HEK293 (cell line): ENCODE measurements around the gene COPG2.
"Not testable (repeated sequence)": the region's sequence is repeated elsewhere in the genome, so short reads cannot be mapped to it uniquely, and the experiment has no call there.

ENCODE experiments used
- CTCF ChIA-PET: fragments of 350-600 bp; formaldehyde crosslinking; extraction: SDS; loops from one replicate; lab custom pipeline; 2021; ENCODE audit warnings: antibody characterized with exemption; lab: Yijun Ruan, JAX
- POLR2A ChIA-PET: fragments of 300-600 bp; formaldehyde crosslinking; extraction: SDS; loops from one replicate; lab custom pipeline; 2020; ENCODE audit warnings: antibody characterized with exemption, inconsistent platforms; lab: Yijun Ruan, JAX
- H3K27ac ChIP-seq: fragments of 200-500 bp; sonication (Bioruptor generic); 2 replicates; pipeline ENCODE4 v1.5.1; 2014; ENCODE audit warnings: low read depth, low read length, control low read depth, inconsistent platforms; ENCODE audit errors: extremely low read depth
- H3K36me3 ChIP-seq, 2 experiments: fragments of 200-500 bp in 1 of 2; sonication (Bioruptor generic) in 1 of 2; 1 replicate in 1 of 2; 2 replicates in 1 of 2; pipeline ENCODE4 v1.5.1; 2014 to 2017; ENCODE audit warnings: inconsistent platforms in 2 of 2, low read length in 2 of 2; ENCODE audit not compliant: control insufficient read depth in 2 of 2, insufficient read depth in 1 of 2
- H3K4me1 ChIP-seq: fragments of 200-500 bp; sonication (Bioruptor generic); 2 replicates; pipeline ENCODE4 v1.5.1; 2014; ENCODE audit warnings: mild to moderate bottlenecking, low read length, inconsistent platforms; ENCODE audit not compliant: control insufficient read depth, insufficient read depth
- H3K4me3 ChIP-seq: 2 replicates; pipeline ENCODE4 v1.5.1; 2011; ENCODE audit warnings: low read depth, mild to moderate bottlenecking, control low read depth, low read length, moderate library complexity
- H3K9me3 ChIP-seq: fragments of 200-500 bp; sonication (Bioruptor generic); 2 replicates; pipeline ENCODE4 v1.5.1; 2014; ENCODE audit warnings: low read depth, low read length, inconsistent platforms; ENCODE audit not compliant: control insufficient read depth, insufficient read depth
- IKZF3 ChIP-seq: fragments of 450-650 bp; IDR thresholded peaks from 2 replicates; pipeline ENCODE4 v1.5.0; 2018; ENCODE audit warnings: missing biosample characterization, mild to moderate bottlenecking, missing genetic modification characterization, moderate library complexity
- INSM2 ChIP-seq: fragments of 450-650 bp; formaldehyde crosslinking; IDR thresholded peaks from 2 replicates; pipeline ENCODE4 v1.5.1; 2016; ENCODE audit warnings: missing biosample characterization, missing genetic modification characterization
- PRDM6 ChIP-seq: fragments of 450-650 bp; formaldehyde crosslinking; IDR thresholded peaks from 2 replicates; pipeline ENCODE4 v1.5.1; 2017; ENCODE audit warnings: missing biosample characterization, missing genetic modification characterization
- ZNF146 ChIP-seq: fragments of 450-650 bp; formaldehyde crosslinking; IDR thresholded peaks from 2 replicates; pipeline ENCODE4 v1.5.1; 2016; ENCODE audit warnings: missing biosample characterization, missing genetic modification characterization
- ZNF155 ChIP-seq: fragments of 450-650 bp; formaldehyde crosslinking; IDR thresholded peaks from 2 replicates; pipeline ENCODE4 v1.5.1; 2016; ENCODE audit warnings: missing biosample characterization, missing genetic modification characterization
- ZNF48 ChIP-seq: fragments of 450-650 bp; formaldehyde crosslinking; IDR thresholded peaks from 2 replicates; pipeline ENCODE4 v1.5.1; 2016; ENCODE audit warnings: missing biosample characterization, missing genetic modification characterization
- ZNF514 ChIP-seq: fragments of 450-650 bp; formaldehyde crosslinking; IDR thresholded peaks from 2 replicates; pipeline ENCODE4 v1.5.1; 2016; ENCODE audit warnings: missing biosample characterization, missing genetic modification characterization
- ZNF623 ChIP-seq: fragments of 450-650 bp; formaldehyde crosslinking; IDR thresholded peaks from 2 replicates; pipeline ENCODE4 v1.5.1; 2016; ENCODE audit warnings: missing biosample characterization, missing genetic modification characterization
- ZNF747 ChIP-seq: fragments of 450-650 bp; formaldehyde crosslinking; IDR thresholded peaks from 2 replicates; pipeline ENCODE4 v1.5.1; 2016; ENCODE audit warnings: missing biosample characterization, missing genetic modification characterization
- TF ChIP-seq, protein P1 (sequence below): fragments of 450-650 bp; formaldehyde crosslinking; IDR thresholded peaks from 2 replicates; pipeline ENCODE4 v1.5.1; 2016; ENCODE audit warnings: missing biosample characterization, missing genetic modification characterization

Gene COPG2

DNA sequence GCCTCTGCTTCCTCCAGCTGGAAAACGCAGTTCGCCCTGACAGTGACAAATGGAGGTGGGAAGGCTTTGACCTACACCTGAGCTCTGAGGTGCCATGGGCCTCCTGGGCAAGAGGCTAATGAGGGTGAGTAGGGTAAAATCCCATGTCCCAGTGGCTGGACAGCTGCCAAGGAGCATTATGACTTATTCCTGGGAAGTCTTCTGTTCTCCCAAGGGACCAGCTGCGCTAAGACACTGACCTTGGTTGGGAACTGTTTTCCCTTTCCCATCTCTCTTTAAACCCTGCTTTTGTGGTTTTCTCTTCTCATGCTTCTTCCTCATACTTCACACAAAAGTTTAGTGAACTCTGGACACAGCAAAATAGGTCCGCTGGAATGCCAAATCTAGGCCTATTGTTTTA lies 72.6 kb downstream of the COPG2 start:
- CTCF ChIA-PET = no interaction called here
- no peak for TF ChIP-seq ZNF155 (tag by site-specific recombination)
- no peak for TF ChIP-seq ZNF747 (tag by site-specific recombination)
- TF ChIP-seq ZNF623 (tag by site-specific recombination) = no peak
- POLR2A ChIA-PET = no interaction called here
- H3K27ac ChIP-seq = no peak overlapping the region
- H3K36me3 ChIP-seq = no peaks in the 10 kb centered on the region
- no peaks in the 10 kb centered on the region for H3K9me3 ChIP-seq
- H3K4me3 ChIP-seq = no peak overlapping the region
- no peaks in the 10 kb centered on the region for H3K4me1 ChIP-seq

GRCh38 chr7:130593033-130593432 lies 75.5 kb downstream of the COPG2 start:
- Histone ChIP-seq H3K36me3 (no peaks in the 10 kb centered on the region), H3K27ac (no peak overlapping the region), H3K9me3 (no peaks in the 10 kb centered on the region), H3K4me3 (no peak overlapping the region), H3K4me1 (no peaks in the 10 kb centered on the region)
- no peak for TF ChIP-seq ZNF514
- TF ChIP-seq IKZF3 (tag by site-specific recombination) = no peak
- TF ChIP-seq, protein P1, sequence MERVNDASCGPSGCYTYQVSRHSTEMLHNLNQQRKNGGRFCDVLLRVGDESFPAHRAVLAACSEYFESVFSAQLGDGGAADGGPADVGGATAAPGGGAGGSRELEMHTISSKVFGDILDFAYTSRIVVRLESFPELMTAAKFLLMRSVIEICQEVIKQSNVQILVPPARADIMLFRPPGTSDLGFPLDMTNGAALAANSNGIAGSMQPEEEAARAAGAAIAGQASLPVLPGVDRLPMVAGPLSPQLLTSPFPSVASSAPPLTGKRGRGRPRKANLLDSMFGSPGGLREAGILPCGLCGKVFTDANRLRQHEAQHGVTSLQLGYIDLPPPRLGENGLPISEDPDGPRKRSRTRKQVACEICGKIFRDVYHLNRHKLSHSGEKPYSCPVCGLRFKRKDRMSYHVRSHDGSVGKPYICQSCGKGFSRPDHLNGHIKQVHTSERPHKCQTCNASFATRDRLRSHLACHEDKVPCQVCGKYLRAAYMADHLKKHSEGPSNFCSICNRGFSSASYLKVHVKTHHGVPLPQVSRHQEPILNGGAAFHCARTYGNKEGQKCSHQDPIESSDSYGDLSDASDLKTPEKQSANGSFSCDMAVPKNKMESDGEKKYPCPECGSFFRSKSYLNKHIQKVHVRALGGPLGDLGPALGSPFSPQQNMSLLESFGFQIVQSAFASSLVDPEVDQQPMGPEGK (tag by site-specific recombination) = no peak
- TF ChIP-seq PRDM6 (tag by site-specific recombination) = 0 out of 2 replicates have a peak, but pooled peaks have one; percentile 17
- TF ChIP-seq ZNF48 = no peak
- TF ChIP-seq INSM2 (tag by site-specific recombination) = no peak
- ChIA-PET CTCF (interaction anchor here (1.2 kb wide), 1 partner anchor 11 kb away, joined by 3 read pairs; no protein-coding TSS in a partner anchor), POLR2A (no interaction called here)

DNA sequence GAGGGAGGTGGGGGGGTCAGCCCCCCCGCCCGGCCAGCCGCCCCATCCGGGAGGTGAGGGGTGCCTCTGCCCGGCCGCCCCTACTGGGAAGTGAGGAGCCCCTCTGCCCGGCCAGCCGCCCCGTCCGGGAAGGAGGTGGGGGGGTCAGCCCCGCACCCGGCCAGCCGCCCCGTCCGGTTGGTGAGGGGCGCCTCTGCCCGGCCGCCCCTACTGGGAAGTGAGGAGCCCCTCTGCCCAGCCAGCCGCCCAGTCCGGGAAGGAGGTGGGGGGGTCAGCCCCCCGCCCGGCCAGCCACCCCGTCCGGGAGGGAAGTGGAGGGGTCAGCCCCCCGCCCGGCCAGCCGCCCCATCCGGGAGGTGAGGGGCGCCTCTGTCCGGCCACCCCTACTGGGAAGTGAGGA lies 77.1 kb downstream of the COPG2 start:
- CTCF ChIA-PET, H3K9me3 ChIP-seq, POLR2A ChIA-PET, H3K4me3 ChIP-seq, H3K36me3 ChIP-seq, H3K27ac ChIP-seq, H3K4me1 ChIP-seq: not testable (repeated sequence)

DNA sequence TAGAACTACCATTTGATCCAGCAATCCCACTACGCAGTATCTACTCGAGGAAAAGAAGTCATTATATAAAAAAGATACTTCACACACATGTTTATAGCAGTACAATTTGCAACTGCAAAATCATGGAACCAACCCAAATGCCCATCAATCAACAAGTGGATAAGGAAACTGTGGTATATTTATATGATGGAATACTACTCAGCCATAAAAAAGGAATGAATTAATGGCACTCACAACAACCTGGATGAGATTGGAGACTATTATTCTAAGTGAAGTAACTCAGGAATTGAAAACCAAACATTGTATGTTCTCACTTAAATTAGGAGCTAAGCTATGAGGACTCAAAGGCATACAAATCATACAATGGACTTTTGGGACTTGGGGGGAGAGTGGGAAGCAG lies 82.6 kb downstream of the COPG2 start:
- POLR2A ChIA-PET, H3K4me1 ChIP-seq, H3K4me3 ChIP-seq, H3K36me3 ChIP-seq, CTCF ChIA-PET, H3K27ac ChIP-seq, H3K9me3 ChIP-seq: not testable (repeated sequence)
- peak; percentile 71 for TF ChIP-seq ZNF146 (tag by site-specific recombination)

- POLR2A ChIA-PET, H3K4me3 ChIP-seq, CTCF ChIA-PET, H3K36me3 ChIP-seq, H3K4me1 ChIP-seq, H3K27ac ChIP-seq, H3K9me3 ChIP-seq: not testable (repeated sequence)
Measured at GRCh38 chr7:130575110-130575509, 93.4 kb downstream of the COPG2 start.

DNA sequence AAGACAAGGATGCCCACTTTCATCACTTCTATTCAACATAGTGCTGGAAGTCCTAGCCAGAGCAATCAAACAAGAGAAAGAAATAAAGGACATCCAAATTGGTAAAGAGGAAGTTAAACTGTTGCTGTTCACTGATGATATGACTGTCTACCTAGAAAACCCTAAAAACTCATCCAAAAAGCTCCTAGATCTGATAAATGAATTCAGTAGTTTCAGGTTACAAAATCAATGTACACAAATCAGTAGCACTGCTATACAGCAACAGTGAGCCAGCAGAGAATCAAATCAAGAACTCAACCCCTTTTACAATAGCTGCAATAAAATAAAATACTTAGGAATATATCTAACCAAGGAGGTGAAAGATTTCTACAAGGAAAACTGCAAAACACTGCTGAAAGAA lies 98.4 kb downstream of the COPG2 start:
- CTCF ChIA-PET, POLR2A ChIA-PET, H3K27ac ChIP-seq, H3K36me3 ChIP-seq, H3K4me1 ChIP-seq, H3K4me3 ChIP-seq, H3K9me3 ChIP-seq: not testable (repeated sequence)
